ENCODE measurements around the gene ACP4.
"Not testable (repeated sequence)": the region's sequence is repeated elsewhere in the genome, so short reads cannot be mapped to it uniquely, and the experiment has no call there.

The ACP4 gene

GRCh38 chr19:50777830-50778303 is 12.3 kb upstream of the ACP4 start:
- DNase-seq: no peak

DNA sequence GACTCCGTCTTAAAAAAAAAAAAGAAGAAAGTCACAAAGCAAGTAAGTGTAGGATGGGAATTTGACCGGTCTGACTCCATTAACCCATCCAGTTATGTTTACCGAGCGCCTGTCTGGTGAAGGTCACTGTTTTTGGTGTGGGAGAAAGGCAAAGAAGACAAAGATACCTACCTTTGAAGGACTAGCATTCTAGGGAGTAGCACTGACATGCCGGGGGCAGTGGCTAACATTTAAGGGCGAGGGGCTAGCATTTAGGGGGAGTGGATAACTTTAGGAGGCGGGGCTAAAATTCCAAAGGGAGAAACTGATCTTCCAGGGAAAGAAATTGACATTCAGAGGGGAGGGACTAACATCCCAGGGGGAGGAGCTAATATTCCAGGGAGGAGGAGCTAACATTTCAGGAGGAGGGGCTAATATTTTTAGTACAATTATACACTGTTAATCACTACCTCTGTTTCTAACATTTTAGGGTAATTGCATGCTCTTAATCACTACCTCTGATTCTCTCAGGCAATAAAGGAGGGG is 11.2 kb upstream of the ACP4 start:
- DNase-seq: no peak

- DNase-seq: no peak
Observed at GRCh38 chr19:50779504-50780457, 10.4 kb upstream of the ACP4 start.

- DNase-seq: no peak
Observed at GRCh38 chr19:50780753-50781435, 9.3 kb upstream of the ACP4 start.

DNA sequence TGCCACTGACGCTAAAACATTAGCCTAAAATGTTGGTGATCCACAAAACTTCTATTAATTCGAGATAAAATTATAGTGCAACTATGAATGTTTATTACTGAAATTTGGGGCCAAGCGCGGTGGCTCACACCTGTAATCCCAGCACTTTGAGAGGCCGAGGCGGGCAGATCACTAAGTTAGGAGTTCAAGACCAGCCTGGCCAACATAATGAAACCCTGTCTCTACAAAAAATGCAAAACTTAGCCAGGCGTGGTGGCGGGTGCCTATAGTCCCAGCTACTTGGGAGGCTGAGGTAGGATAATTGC is 6.4 kb upstream of the ACP4 start:
- not testable (repeated sequence) for DNase-seq

GRCh38 chr19:50784710-50785109 is 5.5 kb upstream of the ACP4 start:
- DNase-seq: no peak

DNA sequence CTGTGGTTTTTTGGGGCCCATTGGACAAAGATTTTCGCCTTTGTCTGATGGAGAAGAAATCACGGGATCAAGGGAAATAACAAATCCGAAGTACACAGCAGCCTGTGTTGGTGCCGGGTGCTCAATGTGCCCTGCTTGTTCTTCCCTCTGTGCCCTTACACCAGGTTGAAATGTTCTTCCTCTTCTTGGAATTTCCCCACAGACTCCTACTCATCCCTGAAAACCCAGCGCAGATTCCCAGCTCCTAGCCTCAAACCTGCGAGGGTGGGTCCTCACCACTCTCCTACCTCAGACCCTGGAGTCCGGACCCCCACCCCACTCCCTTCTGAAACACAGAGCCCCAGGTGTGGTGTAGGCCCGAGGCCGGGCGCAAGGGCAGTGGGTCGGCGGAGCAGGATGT is 4.9 kb upstream of the ACP4 start:
- no peak for DNase-seq

DNA sequence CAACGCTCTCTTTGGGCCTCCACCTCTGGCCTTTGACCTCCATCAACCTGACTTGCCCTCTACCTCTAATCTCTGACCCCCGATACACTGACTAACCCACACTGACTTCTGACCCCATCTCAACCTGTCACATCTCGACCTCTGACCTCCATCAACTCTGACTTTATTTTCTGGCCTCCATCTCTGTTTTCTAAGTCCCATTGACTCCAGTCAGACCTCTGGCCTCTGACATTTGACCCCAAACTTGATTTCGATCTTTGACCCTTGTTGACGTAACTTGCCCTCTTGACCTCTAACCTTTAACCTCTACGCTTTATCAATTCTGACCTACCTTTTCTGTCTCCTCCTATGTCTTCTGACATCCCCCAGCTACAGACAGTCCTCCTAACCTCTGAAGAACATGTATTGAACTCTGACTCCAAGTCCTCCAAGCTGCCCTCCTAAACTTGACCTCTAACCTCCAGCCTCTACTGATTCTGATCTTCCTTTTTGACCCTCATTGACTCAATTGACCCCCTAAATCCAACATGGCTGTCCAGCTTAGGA is 780 bp downstream of the ACP4 start:
- no peak for DNase-seq

GRCh38 chr19:50791594-50792271 is 1.5 kb downstream of the ACP4 start:
- no peak for DNase-seq

DNA sequence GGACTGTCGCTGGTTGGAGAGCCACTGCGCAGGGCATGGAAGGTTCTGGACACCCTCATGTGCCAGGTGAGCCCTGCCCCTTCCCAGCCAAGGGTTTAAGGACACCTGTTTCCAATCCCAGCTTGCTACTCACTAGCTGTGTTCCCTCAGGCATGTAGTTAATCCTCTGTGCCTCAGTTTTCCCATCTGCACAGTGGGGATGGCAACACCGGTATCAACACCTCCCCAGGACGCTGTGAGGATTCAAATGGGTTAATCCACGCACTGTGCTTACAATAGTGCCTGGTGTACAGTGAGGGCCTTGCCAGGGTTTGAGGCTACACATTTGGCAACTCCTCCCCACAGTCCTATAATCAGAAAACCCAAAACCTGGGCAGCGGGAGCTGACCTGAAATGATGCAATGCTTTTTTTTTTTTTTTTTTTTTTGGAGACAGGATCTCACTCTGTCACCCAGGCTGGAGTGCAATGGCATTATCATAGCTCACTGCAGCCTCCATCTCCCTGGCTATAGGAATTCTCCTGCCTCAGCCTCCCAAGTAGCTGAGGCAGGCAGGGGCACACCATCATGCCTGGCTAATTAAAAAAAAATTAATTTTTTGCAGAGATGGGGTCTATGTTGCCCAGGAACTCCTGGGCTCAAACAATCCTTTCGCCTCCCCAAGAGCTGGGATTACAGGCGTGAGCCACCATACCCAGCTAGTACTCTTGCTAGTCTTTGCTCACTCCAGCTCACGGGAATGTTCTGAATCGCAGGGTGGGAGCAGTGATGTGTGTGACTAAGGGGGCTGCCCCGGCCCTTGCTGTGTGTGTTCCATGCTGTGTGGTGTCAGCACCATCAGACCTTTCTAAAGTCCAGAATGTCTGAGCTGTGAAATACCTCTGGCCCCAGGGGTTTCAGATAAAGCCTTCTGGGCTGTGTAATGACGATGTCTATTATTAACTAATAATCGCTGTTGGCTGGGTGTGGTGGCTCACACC is 2.3 kb downstream of the ACP4 start:
- DNase-seq: no peak

DNA sequence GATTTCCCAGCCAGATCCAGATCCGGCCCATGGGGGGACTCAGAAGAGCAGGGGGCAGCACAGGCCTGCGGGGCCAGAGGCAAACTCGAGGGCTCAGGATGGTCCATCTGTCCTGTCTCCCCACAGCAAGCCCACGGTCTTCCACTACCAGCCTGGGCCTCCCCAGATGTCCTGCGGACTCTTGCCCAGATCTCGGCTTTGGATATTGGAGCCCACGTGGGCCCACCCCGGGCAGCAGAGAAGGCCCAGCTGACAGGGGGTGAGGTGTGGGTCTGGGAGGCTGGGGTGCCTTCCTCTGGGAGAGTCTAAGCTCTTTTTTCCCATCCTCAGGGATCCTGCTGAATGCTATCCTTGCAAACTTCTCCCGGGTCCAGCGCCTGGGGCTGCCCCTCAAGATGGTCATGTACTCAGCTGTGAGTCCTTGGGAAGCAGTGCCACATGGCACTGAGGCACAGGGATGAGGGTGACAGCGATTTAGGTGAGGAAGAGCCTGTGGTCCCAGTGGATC is 3.4 kb downstream of the ACP4 start:
- DNase-seq: no peak

DNA sequence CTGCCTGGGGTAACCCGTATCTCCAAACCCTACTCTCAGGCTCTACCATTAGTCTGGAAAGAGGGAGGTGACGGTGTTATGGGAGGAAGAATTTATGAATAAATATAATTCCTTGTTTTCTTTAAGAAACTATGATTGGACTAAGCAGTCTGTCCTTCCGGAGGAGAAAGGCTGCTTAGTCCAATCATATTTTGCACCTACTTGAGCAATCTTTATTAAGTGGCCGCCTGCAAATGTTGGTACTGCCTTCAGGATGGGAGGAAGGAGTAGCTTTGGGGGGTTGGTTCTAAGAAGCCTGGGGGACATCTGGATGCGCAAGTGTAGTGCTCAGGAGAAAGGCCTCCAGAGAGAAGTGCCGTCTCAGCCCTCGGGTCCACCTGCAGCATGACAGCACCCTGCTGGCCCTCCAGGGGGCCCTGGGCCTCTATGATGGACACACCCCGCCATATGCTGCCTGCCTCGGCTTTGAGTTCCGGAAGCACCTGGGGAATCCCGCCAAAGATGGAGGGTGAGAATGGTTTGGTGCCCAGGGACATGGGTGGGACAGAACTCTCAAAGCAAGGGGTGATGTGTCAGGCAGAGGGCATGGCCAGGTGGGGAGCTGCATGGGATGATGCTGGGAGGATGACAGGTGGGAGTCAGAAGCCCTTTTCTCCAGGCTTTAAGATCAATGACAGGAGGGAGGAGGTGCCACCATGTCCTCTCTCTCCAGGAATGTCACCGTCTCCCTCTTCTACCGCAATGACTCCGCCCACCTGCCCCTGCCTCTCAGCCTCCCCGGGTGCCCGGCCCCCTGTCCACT is 4.1 kb downstream of the ACP4 start:
- DNase-seq: no peak

DNA sequence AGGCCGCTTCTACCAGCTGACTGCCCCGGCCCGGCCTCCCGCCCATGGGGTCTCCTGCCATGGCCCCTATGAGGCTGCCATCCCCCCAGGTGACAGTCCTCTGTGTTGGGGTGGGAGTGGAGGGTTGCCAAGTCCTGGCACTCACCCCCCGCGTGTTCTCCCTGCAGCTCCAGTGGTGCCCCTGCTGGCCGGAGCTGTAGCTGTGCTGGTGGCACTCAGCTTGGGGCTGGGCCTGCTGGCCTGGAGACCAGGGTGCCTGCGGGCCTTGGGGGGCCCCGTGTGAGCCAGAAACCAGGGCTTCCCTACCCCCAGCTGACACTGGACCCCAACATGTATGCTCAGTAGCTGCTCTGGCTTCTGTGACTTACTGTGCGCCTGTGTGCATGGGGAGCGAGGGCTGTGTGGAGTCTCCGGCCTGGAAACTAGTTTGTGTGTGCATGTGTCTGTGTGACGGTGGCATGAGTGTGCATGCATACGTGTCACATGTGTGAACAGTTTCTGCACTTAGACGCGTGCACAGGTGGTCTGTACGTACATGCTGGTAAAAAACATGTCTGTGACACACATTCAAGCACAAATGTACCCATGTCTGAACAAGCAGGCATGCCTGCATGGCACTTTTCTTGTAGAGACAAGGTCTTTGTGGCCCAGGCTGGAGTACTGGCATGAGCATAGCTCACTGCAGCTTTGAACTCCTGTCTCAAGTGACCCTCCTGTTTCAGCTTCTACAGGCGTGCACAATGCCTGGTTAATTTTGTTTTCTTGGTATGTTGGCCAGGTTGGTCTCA is 4.9 kb downstream of the ACP4 start:
- DNase-seq: no peak

- DNase-seq: no peak
Observed at GRCh38 chr19:50795664-50796073, 5.5 kb downstream of the ACP4 start.

- DNase-seq: no peak
Observed at GRCh38 chr19:50796128-50796633, 6.0 kb downstream of the ACP4 start.

DNA sequence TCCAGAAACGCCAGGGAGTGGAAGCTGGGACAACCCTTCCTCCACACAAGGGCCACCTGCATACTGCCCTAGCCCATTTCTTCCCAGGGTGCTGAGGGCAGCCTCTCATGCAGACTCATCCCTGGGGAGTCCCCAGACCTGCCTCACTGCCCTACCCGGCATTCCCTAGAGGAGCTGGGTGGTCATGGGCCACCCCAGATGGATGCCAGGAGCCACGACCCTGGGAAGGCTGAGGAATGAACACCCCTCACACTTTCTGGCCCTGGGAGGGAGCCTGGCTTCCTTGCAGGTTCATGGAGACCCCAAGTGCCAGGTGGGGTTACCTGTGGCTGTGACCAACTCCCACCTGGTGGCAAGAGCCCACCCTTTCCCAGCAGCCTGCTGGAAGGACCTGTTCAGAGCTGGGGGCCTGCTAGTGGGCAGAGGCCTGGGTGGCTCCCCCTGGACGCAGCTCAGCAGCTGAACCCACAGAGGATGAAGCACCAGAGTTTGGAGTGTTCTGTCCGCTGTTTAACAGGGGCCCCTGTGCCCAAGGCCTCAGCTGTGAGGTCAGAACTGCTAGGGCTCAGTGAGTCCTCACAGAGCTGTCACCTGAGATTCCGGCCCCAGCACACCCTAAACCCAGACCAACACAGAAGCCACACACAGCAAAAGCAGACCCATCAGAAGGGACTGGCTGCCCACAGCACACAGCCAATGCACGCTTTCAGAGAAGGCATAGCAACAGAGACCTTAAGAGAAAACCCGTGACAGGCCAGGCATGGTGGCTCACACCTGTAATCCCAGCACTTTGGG is 6.6 kb downstream of the ACP4 start:
- DNase-seq: no peak

DNA sequence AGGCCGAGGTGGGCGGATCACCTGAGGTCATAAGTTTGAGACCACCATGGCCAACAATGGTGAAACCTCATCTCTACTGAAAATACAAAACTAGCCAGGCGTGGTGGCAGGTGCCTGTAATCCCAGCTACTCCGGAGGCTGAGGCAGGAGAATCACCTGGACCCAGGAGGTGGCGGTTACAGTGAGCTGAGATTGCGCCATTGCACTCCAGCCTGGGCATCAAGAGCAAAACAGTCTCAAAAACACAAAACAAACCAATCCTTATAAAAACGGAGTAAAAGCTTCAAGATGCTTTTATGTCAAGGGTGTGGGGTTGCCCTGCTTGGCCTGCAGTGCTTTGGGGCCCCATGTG is 7.2 kb downstream of the ACP4 start:
- DNase-seq: no peak

DNA sequence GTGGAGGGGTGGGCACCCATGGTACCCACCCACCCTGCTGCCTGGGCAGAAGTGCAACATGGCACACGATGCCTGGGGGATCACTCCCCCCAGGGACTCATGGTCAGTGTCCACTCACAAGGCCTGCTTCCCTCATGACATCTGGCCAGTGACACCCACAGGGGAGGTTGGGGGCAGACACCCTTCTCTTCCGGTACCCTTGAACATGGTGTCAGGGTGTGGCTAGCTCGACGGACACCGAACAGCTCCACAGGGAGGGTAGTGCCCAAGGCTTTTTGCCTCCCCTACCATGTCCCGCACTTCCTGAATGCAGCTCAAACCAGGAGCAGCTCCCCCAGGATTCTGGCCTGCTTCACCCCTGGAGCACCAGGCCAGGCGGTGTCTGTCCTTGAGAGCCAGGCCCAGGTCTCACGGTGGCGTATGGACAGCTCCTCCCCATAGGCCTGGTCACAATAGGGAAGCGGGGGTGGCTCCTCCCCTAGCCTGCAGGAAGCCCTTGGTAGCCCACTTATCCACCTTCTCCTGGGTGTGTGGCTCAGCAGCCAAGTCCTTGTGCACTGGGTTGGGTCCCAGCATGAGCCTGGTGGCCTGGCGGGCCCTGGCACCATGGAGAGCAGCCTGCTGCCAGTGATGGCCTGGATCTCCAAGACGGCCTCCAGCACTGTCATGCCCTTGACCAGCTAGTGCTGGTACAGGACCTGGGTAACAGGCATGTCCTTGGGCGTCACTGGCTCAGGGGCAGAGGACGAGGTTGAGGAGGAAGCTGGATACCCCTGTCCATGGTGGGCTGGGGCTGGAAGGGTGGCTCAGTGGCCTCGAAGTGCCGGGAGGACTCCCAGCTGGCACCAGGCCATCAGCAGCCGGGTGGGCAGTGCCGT is 7.8 kb downstream of the ACP4 start:
- DNase-seq: no peak

All from NCI-H1092 (cell line).